ENCODE data around the gene GLI3. TPM values are rescaled to one million over a fixed set of nuclear protein-coding genes. Genes with fewer than 3 reads are reported as not detected.

The GLI3 gene
- total and polyA plus RNA-seq, 8 donors = 0.29 to 7.0 (median 2.3) TPM

GRCh38 chr7:42274053-42274452 lies 37.0 kb upstream of the GLI3 start:
- Histone ChIP-seq H3K27ac (no peak overlapping the region), H3K27me3 (no peaks in the 10 kb centered on the region), H3K4me1 (no peaks in the 10 kb centered on the region), H3K4me3 (no peak overlapping the region), H3K36me3 (no peaks in the 10 kb centered on the region), H3K9me3 (no peaks in the 10 kb centered on the region)
- no peak for DNase-seq
- no peak for TF ChIP-seq CTCF (IDR thresholded peaks at IDR 0.05)
- no peak for TF ChIP-seq POLR2A (IDR thresholded peaks at IDR 0.05)
- no peak for TF ChIP-seq POLR2AphosphoS5 (IDR thresholded peaks at IDR 0.05)
- no peak for TF ChIP-seq EP300 (IDR thresholded peaks at IDR 0.05)
- intact Hi-C loops (cut with DNase I; ENCODE audit: low total_unique reads) = no loop called here
- 72 to 90% (median 78%) methylated on average over 5 of the region's 5 CpGs for WGBS, 5 donors

- H3K4me3 ChIP-seq = no peak overlapping the region
- DNase-seq = peak in 1 of 2 donors; percentile 3
- TF ChIP-seq POLR2AphosphoS5 (IDR thresholded peaks at IDR 0.05) (no peak), CTCF (IDR thresholded peaks at IDR 0.05) (no peak), POLR2A (IDR thresholded peaks at IDR 0.05) (no peak), EP300 (IDR thresholded peaks at IDR 0.05) (no peak)
- no peaks in the 10 kb centered on the region for H3K9me3 ChIP-seq
- WGBS, 5 donors = 49 to 57% (median 53%) methylated on average over 3 of the region's 3 CpGs
- no peaks in the 10 kb centered on the region for H3K27me3 ChIP-seq
- H3K27ac ChIP-seq = no peak overlapping the region
- intact Hi-C loops (cut with DNase I; ENCODE audit: low total_unique reads) = no loop called here
- no peaks in the 10 kb centered on the region for H3K4me1 ChIP-seq
- no peaks in the 10 kb centered on the region for H3K36me3 ChIP-seq
Observed at GRCh38 chr7:42272793-42273665, 36.0 kb upstream of the GLI3 start.

GRCh38 chr7:42269161-42269560 lies 32.2 kb upstream of the GLI3 start:
- WGBS, 5 donors = 65 to 83% (median 75%) methylated on average over 4 of the region's 4 CpGs
- TF ChIP-seq POLR2AphosphoS5 (IDR thresholded peaks at IDR 0.05) = no peak
- TF ChIP-seq CTCF (IDR thresholded peaks at IDR 0.05) = no peak
- TF ChIP-seq EP300 (IDR thresholded peaks at IDR 0.05) = no peak
- TF ChIP-seq POLR2A (IDR thresholded peaks at IDR 0.05) = no peak
- Histone ChIP-seq H3K36me3 (no peaks in the 10 kb centered on the region), H3K4me1 (no peaks in the 10 kb centered on the region), H3K9me3 (no peaks in the 10 kb centered on the region), H3K27me3 (no peaks in the 10 kb centered on the region), H3K27ac (no peak overlapping the region), H3K4me3 (no peak overlapping the region)
- DNase-seq = no peak
- intact Hi-C loops (cut with DNase I; ENCODE audit: low total_unique reads) = no loop called here

GRCh38 chr7:42264702-42265101 lies 27.7 kb upstream of the GLI3 start:
- H3K4me1 ChIP-seq = no peaks in the 10 kb centered on the region
- no peaks in the 10 kb centered on the region for H3K9me3 ChIP-seq
- WGBS, 5 donors = 91 to 96% (median 95%) methylated on average over 4 of the region's 4 CpGs
- H3K27ac ChIP-seq = no peak overlapping the region
- no peaks in the 10 kb centered on the region for H3K27me3 ChIP-seq
- intact Hi-C loops (cut with DNase I; ENCODE audit: low total_unique reads) = no loop called here
- TF ChIP-seq POLR2A (IDR thresholded peaks at IDR 0.05) (no peak), CTCF (IDR thresholded peaks at IDR 0.05) (no peak), POLR2AphosphoS5 (IDR thresholded peaks at IDR 0.05) (no peak), EP300 (IDR thresholded peaks at IDR 0.05) (no peak)
- H3K36me3 ChIP-seq = no peaks in the 10 kb centered on the region
- no peak overlapping the region for H3K4me3 ChIP-seq
- no peak for DNase-seq

Data from stomach (tissue), 9 donors.